Loucy (cell line): ENCODE measurements around the gene PTPRC.

ENCODE experiments used
- CTCF ChIP-seq: fragments of 200-600 bp; sonication (generic); conservative IDR thresholded peaks from 2 replicates; pipeline ENCODE4 v1.5.1; 2014; ENCODE audit warnings: mild to moderate bottlenecking, antibody characterized with exemption, low read length
- EZH2phosphoT487 ChIP-seq: fragments of 200-600 bp; IDR thresholded peaks from 2 replicates; pipeline ENCODE4 v1.6.1; 2018; ENCODE audit warnings: antibody characterized with exemption, mild to moderate bottlenecking, moderate library complexity, borderline replicate concordance

- no peak for TF ChIP-seq CTCF
- no peak for TF ChIP-seq EZH2phosphoT487
Observed at GRCh38 chr1:198651650-198652400, 13.0 kb downstream of the PTPRC start.
